Upper lobe of left lung (tissue), 4 donors: ENCODE measurements around the gene ADAMTSL5.

Experiments
- CTCF ChIP-seq, 6 experiments: fragments of 450-650 bp in 4 of 6; fragments of 200-600 bp in 2 of 6; sonication (generic) in 2 of 6; IDR thresholded peaks; one replicate each; pipeline ENCODE4 v1.5.1; 2016 to 2019; ENCODE audit warnings: antibody characterized with exemption in 6 of 6
- EP300 ChIP-seq, 4 donors: sonication (generic); formaldehyde crosslinking; IDR thresholded peaks; one replicate each; pipeline ENCODE4 v1.5.1; 2017; ENCODE audit warnings: antibody characterized with exemption in 4 of 4, control low read depth in 2 of 4
- POLR2A ChIP-seq, 4 donors: fragments of 450-650 bp; IDR thresholded peaks; one replicate each; pipeline ENCODE4 v1.5.1; 2016 to 2017; ENCODE audit warnings: antibody characterized with exemption in 4 of 4, mild to moderate bottlenecking in 2 of 4

- TF ChIP-seq CTCF (IDR thresholded peaks at IDR 0.05): peak in 4 of 6 experiments; percentile 22 to 54 (median 32)
- no peak for TF ChIP-seq EP300 (IDR thresholded peaks at IDR 0.05)
- TF ChIP-seq POLR2A (IDR thresholded peaks at IDR 0.05): no peak
Observed at GRCh38 chr19:1512671-1513498, at the start of gene ADAMTSL5.
